ENCODE data around the gene LCT.

LCT gene

DNA sequence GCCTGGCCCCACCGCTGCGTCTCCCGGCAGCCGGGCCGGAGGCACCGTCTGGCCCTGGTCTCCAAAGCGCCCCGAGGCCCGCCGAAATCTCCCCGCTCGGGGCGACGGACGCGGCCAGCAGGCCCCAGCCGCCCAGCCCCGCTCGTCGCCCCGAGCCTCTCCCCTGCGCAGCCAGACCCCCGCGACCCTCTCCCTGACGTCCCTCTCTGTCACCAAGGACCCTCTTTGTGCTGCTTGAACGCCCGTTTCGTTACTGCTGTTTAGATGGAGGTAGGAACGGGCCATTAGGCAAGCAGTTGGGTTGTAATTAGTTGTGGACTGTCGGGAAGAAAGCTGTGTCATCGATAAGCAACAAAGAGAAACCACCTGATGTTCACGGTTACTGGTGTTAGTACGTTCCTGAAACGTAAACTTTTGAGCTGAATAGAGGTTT lies 94.6 kb downstream of the LCT start:
- DNase-seq (ENCODE audit: low spot score), result peak; percentile 55

DNA sequence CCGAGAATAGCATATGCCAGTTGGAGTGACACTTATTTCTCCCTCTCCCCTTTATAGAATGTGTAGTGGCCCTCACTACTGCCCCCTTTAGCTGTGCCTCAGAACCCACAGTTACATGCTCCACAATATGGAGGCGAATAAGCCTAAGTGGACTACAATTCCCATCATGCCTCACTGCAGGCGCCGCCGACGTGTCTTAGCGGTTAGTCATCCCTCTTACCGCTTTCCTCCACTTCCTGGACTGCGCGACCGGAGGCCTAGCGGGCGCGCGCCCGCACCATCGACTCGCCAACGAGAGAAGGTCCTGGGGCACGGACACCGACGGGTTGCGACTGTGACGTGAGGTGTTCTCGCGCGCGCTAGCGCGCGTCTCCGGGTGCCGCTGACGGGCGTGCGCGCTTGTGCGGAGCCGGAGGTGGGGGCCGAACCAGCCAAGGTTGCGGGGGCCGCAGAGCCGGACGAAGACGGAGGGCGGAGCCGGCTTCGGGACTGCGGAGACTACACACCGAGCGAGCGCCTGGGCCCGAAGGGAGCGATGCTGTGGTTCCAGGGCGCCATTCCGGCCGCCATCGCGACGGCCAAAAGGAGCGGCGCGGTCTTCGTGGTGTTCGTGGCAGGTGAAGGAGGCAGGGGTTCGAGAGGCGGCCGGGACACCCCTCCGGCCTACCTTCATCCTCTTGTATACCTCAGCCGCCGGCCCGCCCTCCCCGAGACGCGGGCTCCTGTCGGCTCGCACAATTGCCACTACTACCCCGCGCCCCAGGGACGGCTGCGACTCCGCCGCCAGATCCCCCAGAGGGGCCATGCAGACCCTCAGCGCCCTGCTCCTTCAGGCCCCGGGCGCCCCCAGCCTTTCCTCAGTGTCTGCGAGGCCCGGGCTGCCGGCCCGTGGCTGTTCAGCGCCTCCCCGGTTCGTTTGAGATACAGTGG lies 95.3 kb downstream of the LCT start, which contains the start of gene UBXN4:
Gene UBXN4, plus strand, starts transcription at position 461 of the 930 bp plus-strand sequence. Its CDS starts 75 bp downstream, at position 536.
- DNase-seq (ENCODE audit: low spot score), result peak; percentile 97

DNA sequence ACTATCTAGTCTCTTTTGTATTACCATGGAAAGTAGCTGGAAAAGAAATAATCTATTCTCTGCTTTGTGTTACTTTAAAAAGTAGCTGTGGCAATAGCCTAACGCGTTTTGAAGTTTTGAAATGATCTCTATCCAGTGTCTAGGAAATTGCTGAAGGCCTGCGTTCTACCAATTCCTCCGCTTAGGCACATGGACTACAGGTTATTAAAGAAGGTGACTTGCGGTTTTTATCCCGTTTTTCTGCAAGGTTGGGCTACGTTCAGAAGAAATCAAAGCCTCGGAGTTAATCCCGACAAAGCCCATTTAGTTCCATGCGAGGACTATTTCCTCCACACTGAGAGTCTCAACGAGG lies 96.0 kb downstream of the LCT start:
- no peak for DNase-seq (ENCODE audit: low spot score)

- DNase-seq (ENCODE audit: low spot score), result no peak
Observed at GRCh38 chr2:135740206-135740605, 96.8 kb downstream of the LCT start.
